ENCODE results near the gene TMEM161A. TPM values are rescaled to one million over a fixed set of nuclear protein-coding genes. Genes with fewer than 3 reads are reported as not detected.

TMEM161A gene
- total and polyA plus RNA-seq, 9 of the 15 experiments (the other 6 are each of a cell fraction or from before 2014, with no cell fraction given) = 0.63 to 92.3 (median 38.9) TPM

- TF ChIP-seq SIN3B (IDR thresholded peaks at IDR 0.05; ENCODE audit: low read depth) (no peak), POLR2B (IDR thresholded peaks at IDR 0.05; ENCODE audit: low read depth, partially characterized antibody) (peak; percentile 75), FOXP1 (CRISPR knock-in tag; IDR thresholded peaks at IDR 0.05) (peak; percentile 81; the same call in 1 of the 2 replicates), NFE2L1 (tag; IDR thresholded peaks at IDR 0.05; ENCODE audit: borderline replicate concordance, low read depth) (no peak), ZNF511 (CRISPR knock-in tag; IDR thresholded peaks at IDR 0.05) (peak; percentile 81), YY1 (IDR thresholded peaks at IDR 0.05; ENCODE audit: borderline replicate concordance in 1 of 3, control insufficient read depth in 1 of 3, extremely low read depth in 1 of 3, insufficient read depth in 3 of 3, insufficient read length in 1 of 3, insufficient replicate concordance in 2 of 3, low read depth in 1 of 3, low read length in 2 of 3) (peak in 1 of 3 experiments; percentile 34), NCOA4 (IDR thresholded peaks at IDR 0.05; ENCODE audit: partially characterized antibody) (no peak), FOXA3 (CRISPR knock-in tag; conservative IDR thresholded peaks at IDR 0.05 in 1 of 2, IDR thresholded peaks at IDR 0.05 in 1 of 2) (peak in 1 of 2 experiments; percentile 59; a peak in 1 of 4 replicates), SRSF9 (IDR thresholded peaks at IDR 0.05; ENCODE audit: borderline replicate concordance, low read depth, low read length) (no peak), ZNF830 (CRISPR knock-in tag; IDR thresholded peaks at IDR 0.05) (no peak)
Observed at GRCh38 chr19:19138109-19138981, at the start of gene TMEM161A (continued).
